OCI-LY3 (cell line): ENCODE results near the gene MYOG.

Experiments used
- H2AFZ ChIP-seq: fragments of 200-600, 300-600 bp; shearing (Covaris generic); 2 replicates; pipeline ENCODE4 v1.6.0; 2014; ENCODE audit warnings: antibody characterized with exemption, low read depth, low read length
- H3K27ac ChIP-seq: fragments of 200-600, 300-600 bp; sonication (generic); 2 replicates; pipeline ENCODE4 v1.5.1; 2014; ENCODE audit warnings: mild to moderate bottlenecking, low read length, moderate library complexity, mixed read lengths
- H3K27me3 ChIP-seq: fragments of 200-600, 300-600 bp; sonication (generic); 2 replicates; pipeline ENCODE4 v1.6.1; 2014; ENCODE audit warnings: low read depth, low read length, mixed read lengths
- H3K36me3 ChIP-seq: fragments of 200-600, 300-600 bp; sonication (generic); replicated peaks from 2 replicates; pipeline ENCODE3; 2014; ENCODE audit warnings: low read depth, low read length, mixed read lengths
- H3K4me1 ChIP-seq: fragments of 300-600, 200-600 bp; sonication (generic); 2 replicates; pipeline ENCODE4 v1.6.1; 2014; ENCODE audit warnings: low read length, mixed read lengths
- H3K4me2 ChIP-seq: fragments of 200-600, 300-600 bp; sonication (generic); 2 replicates; pipeline ENCODE4 v1.6.1; 2014; ENCODE audit warnings: low read length, mixed read lengths
- H3K4me3 ChIP-seq: fragments of 300-600, 200-600 bp; sonication (generic); 2 replicates; pipeline ENCODE4 v1.5.1; 2014; ENCODE audit warnings: antibody characterized with exemption, mild to moderate bottlenecking, low read length, moderate library complexity
- H3K79me2 ChIP-seq: fragments of 300-600, 200-600 bp; shearing (Covaris generic); 2 replicates; pipeline ENCODE4 v1.6.1; 2014; ENCODE audit warnings: mild to moderate bottlenecking, low read length, mixed read lengths
- H3K9ac ChIP-seq: fragments of 300-600, 200-600 bp; shearing (Covaris generic); 2 replicates; pipeline ENCODE4 v1.6.0; 2014; ENCODE audit warnings: mild to moderate bottlenecking, low read length, moderate library complexity
- H3K9me3 ChIP-seq: fragments of 200-600, 300-600 bp; shearing (Covaris generic); 2 replicates; pipeline ENCODE4 v1.6.1; 2014; ENCODE audit warnings: low read length, mixed read lengths; ENCODE audit not compliant: insufficient read depth
- H4K20me1 ChIP-seq: fragments of 200-600, 300-600 bp; sonication (generic); 2 replicates; pipeline ENCODE4 v1.6.1; 2016; ENCODE audit warnings: low read length, mixed read lengths; ENCODE audit not compliant: insufficient read depth
- CTCF ChIP-seq: fragments of 200-600, 300-600 bp; sonication (generic); IDR thresholded peaks from 2 replicates; pipeline ENCODE4 v1.5.1; 2014; ENCODE audit warnings: antibody characterized with exemption, low read length, low read depth
- EZH2phosphoT487 ChIP-seq: fragments of 200-600 bp; shearing (Covaris generic); IDR thresholded peaks from 2 replicates; pipeline ENCODE4 v1.6.1; 2018; ENCODE audit warnings: antibody characterized with exemption, mixed run types, low read depth

The MYOG gene

DNA sequence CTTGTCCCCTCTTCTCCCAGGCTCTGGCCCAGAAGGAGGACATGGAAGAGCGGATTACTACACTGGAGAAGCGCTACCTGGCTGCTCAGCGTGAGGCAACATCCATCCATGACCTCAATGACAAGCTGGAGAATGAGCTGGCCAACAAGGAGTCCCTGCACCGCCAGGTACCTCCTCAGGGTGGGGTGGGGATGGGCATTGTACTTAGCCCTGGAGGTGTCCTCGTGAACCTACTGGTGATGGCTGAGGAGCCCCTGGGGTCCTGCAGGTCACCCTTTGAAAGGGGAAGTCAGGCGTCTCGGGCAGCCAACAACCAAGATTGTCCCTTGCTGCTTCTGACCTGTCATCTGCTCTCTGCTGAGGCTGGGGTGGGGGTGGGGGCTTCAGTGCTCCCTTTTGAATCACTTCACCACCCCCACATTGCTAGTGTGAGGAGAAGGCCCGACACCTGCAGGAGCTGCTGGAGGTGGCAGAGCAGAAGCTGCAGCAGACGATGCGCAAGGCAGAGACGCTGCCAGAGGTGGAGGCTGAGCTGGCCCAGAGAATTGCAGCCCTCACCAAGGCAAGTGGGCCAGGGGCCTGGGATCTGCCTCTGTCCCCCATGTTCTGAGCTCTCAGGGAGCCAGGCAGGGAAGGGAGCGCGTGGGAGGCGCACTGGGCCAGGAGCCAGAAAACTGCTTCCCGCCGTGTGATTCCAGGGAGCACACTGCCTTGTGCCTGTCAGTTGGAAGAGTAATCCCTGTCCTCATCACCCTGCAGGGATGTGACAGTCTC lies 39.8 kb downstream of the MYOG start:
- Histone ChIP-seq H4K20me1 (no peaks in the 10 kb centered on the region), H3K27ac (no peak overlapping the region), H3K4me3 (no peak overlapping the region), H3K9ac (no peak overlapping the region), H3K4me2 (no peak overlapping the region), H3K9me3 (no peaks in the 10 kb centered on the region), H3K36me3 (no peaks in the 10 kb centered on the region), H3K27me3 (peaks cover 28% of the 10 kb centered on the region), H2AFZ (no peak overlapping the region), H3K79me2 (no peaks in the 10 kb centered on the region), H3K4me1 (no peaks in the 10 kb centered on the region)
- TF ChIP-seq EZH2phosphoT487: no peak
- TF ChIP-seq CTCF: no peak

DNA sequence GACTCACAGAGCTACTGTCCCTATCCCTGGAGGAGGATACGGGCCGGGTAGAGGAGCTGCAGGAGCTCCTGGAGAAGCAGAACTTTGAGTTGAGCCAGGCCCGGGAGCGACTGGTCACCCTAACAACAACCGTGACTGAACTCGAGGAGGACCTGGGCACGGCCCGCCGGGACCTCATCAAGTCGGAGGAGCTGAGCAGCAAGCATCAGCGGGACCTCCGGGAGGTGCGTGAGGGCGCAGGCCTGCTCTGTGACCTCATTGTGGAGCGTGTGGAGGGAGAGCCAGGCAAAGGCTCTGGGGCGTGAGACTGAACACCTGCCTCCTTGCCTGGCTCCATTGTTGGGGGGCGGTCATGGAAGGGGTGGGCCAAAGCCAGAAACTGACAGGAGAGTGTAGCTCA lies 40.5 kb downstream of the MYOG start:
- H2AFZ ChIP-seq: no peak overlapping the region
- H3K9ac ChIP-seq: no peak overlapping the region
- no peaks in the 10 kb centered on the region for H3K9me3 ChIP-seq
- H3K79me2 ChIP-seq: no peaks in the 10 kb centered on the region
- H3K36me3 ChIP-seq: no peaks in the 10 kb centered on the region
- no peaks in the 10 kb centered on the region for H4K20me1 ChIP-seq
- H3K27me3 ChIP-seq: peaks cover 27% of the 10 kb centered on the region
- no peaks in the 10 kb centered on the region for H3K4me1 ChIP-seq
- no peak overlapping the region for H3K4me3 ChIP-seq
- H3K4me2 ChIP-seq: no peak overlapping the region
- TF ChIP-seq EZH2phosphoT487 (no peak), CTCF (no peak)
- H3K27ac ChIP-seq: no peak overlapping the region

GRCh38 chr1:203044546-203045250 lies 41.1 kb downstream of the MYOG start:
- Histone ChIP-seq H4K20me1 (no peaks in the 10 kb centered on the region), H3K4me1 (no peaks in the 10 kb centered on the region), H3K9ac (no peak overlapping the region), H3K9me3 (no peaks in the 10 kb centered on the region), H3K36me3 (no peaks in the 10 kb centered on the region), H3K79me2 (no peaks in the 10 kb centered on the region), H3K27ac (no peak overlapping the region), H3K27me3 (peaks cover 22% of the 10 kb centered on the region), H3K4me3 (no peak overlapping the region), H2AFZ (no peak overlapping the region), H3K4me2 (no peak overlapping the region)
- no peak for TF ChIP-seq EZH2phosphoT487
- TF ChIP-seq CTCF: no peak

- H2AFZ ChIP-seq: no peak overlapping the region
- H3K9me3 ChIP-seq: no peaks in the 10 kb centered on the region
- peaks cover 22% of the 10 kb centered on the region for H3K27me3 ChIP-seq
- no peak overlapping the region for H3K9ac ChIP-seq
- H3K4me3 ChIP-seq: no peak overlapping the region
- no peaks in the 10 kb centered on the region for H3K4me1 ChIP-seq
- H3K36me3 ChIP-seq: no peaks in the 10 kb centered on the region
- no peak overlapping the region for H3K4me2 ChIP-seq
- no peak overlapping the region for H3K27ac ChIP-seq
- H3K79me2 ChIP-seq: no peaks in the 10 kb centered on the region
- TF ChIP-seq CTCF (no peak), EZH2phosphoT487 (no peak)
- H4K20me1 ChIP-seq: no peaks in the 10 kb centered on the region
Observed at GRCh38 chr1:203043830-203044545, 41.8 kb downstream of the MYOG start.
